H1 (cell line): ENCODE results near the gene LOXHD1. TPM values are rescaled to one million over a fixed set of nuclear protein-coding genes. Genes with fewer than 3 reads are reported as not detected.

Source experiments
- FOSL1 ChIP-seq: IDR thresholded peaks from 2 replicates; pipeline ENCODE4 v1.6.1; 2011; ENCODE audit warnings: mild to moderate bottlenecking, low read depth, low read length, moderate library complexity; ENCODE audit not compliant: insufficient read depth
- POU5F1 ChIP-seq: IDR thresholded peaks from 2 replicates; pipeline ENCODE4 v1.6.1; 2011; ENCODE audit warnings: low read depth, mild to moderate bottlenecking, low read length, moderate library complexity
- RNF2 ChIP-seq: fragments of 200-900, 300-1000 bp; sonication (generic); IDR thresholded peaks from 2 replicates; pipeline ENCODE4 v1.7.1; 2016; ENCODE audit warnings: borderline replicate concordance, low read depth, mild to moderate bottlenecking, antibody characterized with exemption, low read length; ENCODE audit not compliant: poor library complexity, severe bottlenecking; ENCODE audit errors: missing control alignments
- polyA plus RNA-seq, 7 experiments: library from polyadenylated mRNA; depleted of rRNA in 3 of 7; stranded (reverse) in 5 of 7; unstranded in 2 of 7; fragments of >200 nt in 5 of 7; fragments of 200-250 nt in 2 of 7; gene quantifications; 1 replicate in 5 of 7; 2 replicates in 1 of 7; 4 replicates in 1 of 7; pipeline versions ENCODE4 v1.2.1 to v1.2.3, GENCODE V29; 2011 to 2013; ENCODE audit warnings: missing spikeins in 2 of 7, mixed read lengths in 2 of 7
- total RNA-seq: library from RNA; stranded (reverse); fragmentation: NEBNext Ultra II Directional; extraction: Animal tissue kit (Norgen Biotek cat#: 25700); gene quantifications from 2 replicates; pipeline ENCODE4 v1.2.1, GENCODE V29; 2021
- TF ChIP-seq, protein P1 (sequence below): IDR thresholded peaks from 2 replicates; pipeline ENCODE4 v1.6.1; 2012; ENCODE audit warnings: inconsistent platforms

LOXHD1 gene
- total and polyA plus RNA-seq, 2 of the 8 experiments (the other 6 are each of a cell fraction or from before 2014, with no cell fraction given), result 0.02 TPM; not detected in 1

DNA sequence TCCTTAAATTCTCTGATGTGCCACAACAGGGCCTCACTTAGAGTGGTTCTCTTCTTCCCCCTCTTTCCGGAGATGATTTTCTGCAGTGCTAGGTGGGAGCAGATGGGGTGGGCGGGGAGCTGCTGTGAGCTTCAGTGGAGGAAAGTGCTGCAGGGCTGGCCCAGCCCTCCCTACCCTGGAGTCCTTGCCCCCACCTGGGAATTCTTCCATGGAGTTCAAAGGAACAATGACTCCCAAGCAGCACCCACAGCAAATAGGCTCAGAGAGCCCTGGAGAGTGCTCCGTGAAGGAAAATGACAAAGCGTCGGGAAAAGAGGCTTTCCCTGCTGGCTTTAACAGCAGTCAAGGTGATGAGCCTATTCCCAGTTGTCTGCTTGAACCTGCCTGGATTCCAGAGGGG is 28.8 kb downstream of the LOXHD1 start (continued):
- TF ChIP-seq FOSL1 (no peak), POU5F1 (no peak), RNF2 (no peak)
- TF ChIP-seq, protein P1, sequence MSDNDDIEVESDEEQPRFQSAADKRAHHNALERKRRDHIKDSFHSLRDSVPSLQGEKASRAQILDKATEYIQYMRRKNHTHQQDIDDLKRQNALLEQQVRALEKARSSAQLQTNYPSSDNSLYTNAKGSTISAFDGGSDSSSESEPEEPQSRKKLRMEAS, result no peak
